Caco-2 (cell line): ENCODE results near the gene BAZ2B. TPM values are rescaled to one million over a fixed set of nuclear protein-coding genes. Genes with fewer than 3 reads are reported as not detected.

Experiments
- BruUV-seq: library from RNA; stranded (reverse); fragments of 400-500 nt; replicated peaks from 2 replicates; lab custom pipeline; 2021; lab: Mats Ljungman, UMichigan
- CTCF ChIA-PET: fragments of 300-600 bp; sonication (Branson Sonifier 250); formaldehyde crosslinking; loops from one replicate; lab custom pipeline; 2022; ENCODE audit warnings: antibody characterized with exemption; lab: Charles Lee
- POLR2A ChIA-PET: fragments of 300-600 bp; sonication (Branson Sonifier 250); formaldehyde crosslinking; loops from one replicate; lab custom pipeline; 2022; ENCODE audit warnings: antibody characterized with exemption; lab: Charles Lee
- DNase-seq, 2 experiments: peaks; one replicate each; pipeline versions ENCODE4 v3.0.0 to v3.0.0-alpha.2; 2020 to 2022
- H3K27me3 ChIP-seq: replicated peaks from 2 replicates; pipeline ENCODE4 v1.6.0; 2011; ENCODE audit warnings: low read length; ENCODE audit not compliant: control insufficient read depth, insufficient read depth
- H3K36me3 ChIP-seq: 2 replicates; pipeline ENCODE4 v1.5.1; 2011; ENCODE audit warnings: low read length; ENCODE audit not compliant: control insufficient read depth, insufficient read depth
- H3K4me1 ChIP-seq: fragments of 250-450 bp; sonication (Bioruptor Pico); 2 replicates; pipeline ENCODE4 v1.5.1; 2020; ENCODE audit warnings: mild to moderate bottlenecking
- H3K4me3 ChIP-seq: 2 replicates; pipeline ENCODE4 v1.5.1; 2011; ENCODE audit warnings: low read depth, mild to moderate bottlenecking, control low read depth, low read length
- H3K9me3 ChIP-seq: fragments of 250-450 bp; sonication (Bioruptor Pico); 2 replicates; pipeline ENCODE4 v1.5.1; 2020; ENCODE audit warnings: mild to moderate bottlenecking, moderate library complexity
- H3K27ac Mint-ChIP-seq: one replicate; pipeline ENCODE4 v1.8.0; 2022; ENCODE audit warnings: mixed read lengths; ENCODE audit not compliant: unreplicated experiment
- H3K27me3 Mint-ChIP-seq: one replicate; pipeline ENCODE4 v1.8.0; 2022; ENCODE audit warnings: mixed read lengths; ENCODE audit not compliant: insufficient read depth, unreplicated experiment
- H3K36me3 Mint-ChIP-seq: one replicate; pipeline ENCODE4 v1.8.0; 2022; ENCODE audit warnings: mild to moderate bottlenecking, mixed read lengths; ENCODE audit not compliant: insufficient read depth, unreplicated experiment
- H3K4me1 Mint-ChIP-seq: one replicate; pipeline ENCODE4 v1.8.0; 2022; ENCODE audit warnings: low read depth, mixed read lengths; ENCODE audit not compliant: unreplicated experiment
- H3K4me3 Mint-ChIP-seq: one replicate; pipeline ENCODE4 v1.8.0; 2022; ENCODE audit warnings: mild to moderate bottlenecking, moderate library complexity, mixed read lengths; ENCODE audit not compliant: unreplicated experiment
- H3K9me3 Mint-ChIP-seq: one replicate; pipeline ENCODE4 v1.8.0; 2022; ENCODE audit warnings: mixed read lengths; ENCODE audit not compliant: unreplicated experiment
- intact Hi-C: fragments of 100-400 bp; cut with micrococcal nuclease; formaldehyde crosslinking; loops from one replicate; pipeline ENCODE4 v1.10.0; 2022; ENCODE audit not compliant: unreplicated experiment
- total RNA-seq: library from RNA; stranded (reverse); gene quantifications from 2 replicates; pipeline ENCODE4 v1.2.3, GENCODE V29; 2022
- TF ChIP-seq, protein P1 (sequence below), 2 experiments: fragments of 200-600 bp in 1 of 2; IDR thresholded peaks; 1 replicate in 1 of 2; 2 replicates in 1 of 2; pipeline versions ENCODE4 v1.5.1 to v1.8.0; 2011 to 2022; ENCODE audit warnings: antibody characterized with exemption in 1 of 2, control low read depth in 1 of 2, inconsistent platforms in 1 of 2, low read depth in 1 of 2, low read length in 1 of 2, mild to moderate bottlenecking in 1 of 2, moderate library complexity in 1 of 2; ENCODE audit not compliant: insufficient read depth in 1 of 2, severe bottlenecking in 1 of 2, unreplicated experiment in 1 of 2

BAZ2B gene
- total RNA-seq, 1 experiment from 2014 or later, result 32.9 TPM

DNA sequence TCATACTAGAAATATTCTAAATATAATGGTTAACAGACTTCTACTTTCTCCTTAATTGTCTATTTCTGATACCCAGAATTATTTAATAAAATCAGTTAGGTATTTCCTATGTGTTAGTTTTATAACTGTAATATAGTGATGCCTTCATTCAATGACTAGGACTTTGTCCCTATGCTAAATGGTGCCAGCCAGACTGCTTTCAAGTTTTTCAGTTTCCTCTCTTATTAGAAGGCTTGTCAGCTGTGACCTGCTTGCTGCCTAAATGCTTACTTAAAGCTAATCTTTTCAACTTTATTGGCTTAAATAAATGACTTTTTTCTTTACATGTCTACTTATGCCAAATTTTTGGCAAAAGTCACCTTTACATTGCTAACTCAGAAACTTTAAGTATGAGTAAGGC is 30.7 kb downstream of the BAZ2B start:
- no peak overlapping the region for H3K4me3 ChIP-seq
- POLR2A ChIA-PET, result no interaction called here
- H3K4me1 ChIP-seq, result peaks cover 1% of the 10 kb centered on the region; the same call in 1 of the 2 replicates
- H3K36me3 ChIP-seq, result no peaks in the 10 kb centered on the region
- H3K4me1 Mint-ChIP-seq, result no peaks in the 10 kb centered on the region
- DNase-seq, result no peak
- H3K4me3 Mint-ChIP-seq, result no peak overlapping the region
- H3K36me3 Mint-ChIP-seq, result peaks cover 9% of the 10 kb centered on the region
- intact Hi-C loops, result no loop called here
- no peaks in the 10 kb centered on the region for H3K9me3 ChIP-seq
- H3K27ac Mint-ChIP-seq, result no peak overlapping the region
- TF ChIP-seq, protein P1, sequence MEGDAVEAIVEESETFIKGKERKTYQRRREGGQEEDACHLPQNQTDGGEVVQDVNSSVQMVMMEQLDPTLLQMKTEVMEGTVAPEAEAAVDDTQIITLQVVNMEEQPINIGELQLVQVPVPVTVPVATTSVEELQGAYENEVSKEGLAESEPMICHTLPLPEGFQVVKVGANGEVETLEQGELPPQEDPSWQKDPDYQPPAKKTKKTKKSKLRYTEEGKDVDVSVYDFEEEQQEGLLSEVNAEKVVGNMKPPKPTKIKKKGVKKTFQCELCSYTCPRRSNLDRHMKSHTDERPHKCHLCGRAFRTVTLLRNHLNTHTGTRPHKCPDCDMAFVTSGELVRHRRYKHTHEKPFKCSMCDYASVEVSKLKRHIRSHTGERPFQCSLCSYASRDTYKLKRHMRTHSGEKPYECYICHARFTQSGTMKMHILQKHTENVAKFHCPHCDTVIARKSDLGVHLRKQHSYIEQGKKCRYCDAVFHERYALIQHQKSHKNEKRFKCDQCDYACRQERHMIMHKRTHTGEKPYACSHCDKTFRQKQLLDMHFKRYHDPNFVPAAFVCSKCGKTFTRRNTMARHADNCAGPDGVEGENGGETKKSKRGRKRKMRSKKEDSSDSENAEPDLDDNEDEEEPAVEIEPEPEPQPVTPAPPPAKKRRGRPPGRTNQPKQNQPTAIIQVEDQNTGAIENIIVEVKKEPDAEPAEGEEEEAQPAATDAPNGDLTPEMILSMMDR (IDR thresholded peaks at IDR 0.05; ENCODE audit: insufficient read depth in 1 of 2, low read depth in 1 of 2, low read length in 1 of 2, severe bottlenecking in 1 of 2, unreplicated experiment in 1 of 2), result no peak
- H3K27me3 ChIP-seq, result no peaks in the 10 kb centered on the region
- H3K9me3 Mint-ChIP-seq, result no peaks in the 10 kb centered on the region
- CTCF ChIA-PET, result no interaction called here
- no TSS peak for BruUV-seq
- H3K27me3 Mint-ChIP-seq, result no peaks in the 10 kb centered on the region

DNA sequence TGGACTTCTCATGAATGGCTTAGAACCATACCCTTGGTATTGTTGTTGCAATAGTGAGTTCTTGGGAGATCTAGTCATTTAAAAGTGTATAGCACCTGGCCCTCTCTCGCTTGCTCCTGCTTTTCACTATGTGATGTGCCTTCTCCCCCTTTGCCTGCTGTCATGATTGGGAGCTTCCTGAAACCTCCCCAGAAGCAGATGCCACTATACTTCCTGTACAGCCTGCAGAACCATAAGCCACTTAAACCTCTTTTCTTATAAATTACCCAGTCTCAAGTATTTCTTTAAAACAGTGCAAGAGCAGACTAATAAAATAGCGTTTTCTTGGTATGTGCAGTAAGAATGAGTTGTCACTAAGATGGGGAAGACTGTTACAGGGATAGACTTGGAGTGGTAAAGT is 31.6 kb downstream of the BAZ2B start:
- H3K36me3 ChIP-seq, result no peaks in the 10 kb centered on the region
- no peaks in the 10 kb centered on the region for H3K27me3 ChIP-seq
- Mint-ChIP-seq H3K4me3 (no peak overlapping the region), H3K9me3 (no peaks in the 10 kb centered on the region), H3K27me3 (no peaks in the 10 kb centered on the region), H3K4me1 (no peaks in the 10 kb centered on the region), H3K36me3 (peaks cover 9% of the 10 kb centered on the region), H3K27ac (no peak overlapping the region)
- BruUV-seq, result no TSS peak
- H3K4me1 ChIP-seq, result no peaks in the 10 kb centered on the region
- TF ChIP-seq, protein P1 (IDR thresholded peaks at IDR 0.05; ENCODE audit: insufficient read depth in 1 of 2, low read depth in 1 of 2, low read length in 1 of 2, severe bottlenecking in 1 of 2, unreplicated experiment in 1 of 2), result no peak
- intact Hi-C loops, result no loop called here
- no peaks in the 10 kb centered on the region for H3K9me3 ChIP-seq
- no peak overlapping the region for H3K4me3 ChIP-seq
- CTCF ChIA-PET, result no interaction called here
- POLR2A ChIA-PET, result no interaction called here
- DNase-seq, result no peak

DNA sequence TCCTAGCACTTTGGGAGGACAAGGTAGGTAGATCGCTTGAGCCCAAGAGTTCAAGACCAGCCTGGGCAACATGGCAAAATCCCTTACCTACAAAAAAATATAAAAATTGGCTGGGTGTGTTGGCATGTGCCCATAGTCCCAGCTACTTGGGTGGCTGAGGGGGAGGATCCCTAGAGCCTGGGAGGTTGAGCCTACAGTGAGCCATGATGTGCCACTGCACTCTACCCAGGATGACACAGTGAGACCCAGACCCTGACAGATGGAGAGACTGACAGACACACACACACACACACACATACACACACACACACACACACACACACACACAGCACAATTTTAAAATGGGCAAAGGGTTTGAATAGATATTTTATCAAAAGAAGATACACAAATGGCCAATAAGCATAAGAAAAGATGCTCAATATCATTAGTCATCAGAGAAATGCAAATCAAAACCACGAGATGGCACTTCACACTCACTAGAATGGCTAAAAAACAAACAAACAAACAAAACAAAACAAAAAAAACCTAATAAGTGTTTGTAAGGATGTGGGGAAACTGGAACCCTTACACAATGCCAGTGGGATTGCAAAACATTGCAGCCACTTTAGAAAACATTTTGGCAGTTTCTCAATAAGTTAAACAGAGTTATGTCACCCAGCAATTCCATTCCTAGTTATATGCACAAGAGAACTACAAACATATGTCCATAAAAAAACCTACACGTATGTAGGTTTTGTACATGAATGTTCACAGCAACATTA is 42.3 kb downstream of the BAZ2B start:
- intact Hi-C loops, result no loop called here
- Histone ChIP-seq H3K4me1 (peaks cover 8% of the 10 kb centered on the region; the same call in 1 of the 2 replicates), H3K9me3 (peaks cover 22% of the 10 kb centered on the region), H3K4me3 (no peak overlapping the region), H3K36me3 (no peaks in the 10 kb centered on the region), H3K27me3 (no peaks in the 10 kb centered on the region)
- Mint-ChIP-seq H3K4me3 (no peak overlapping the region), H3K36me3 (peaks cover 11% of the 10 kb centered on the region), H3K27ac (no peak overlapping the region), H3K4me1 (no peaks in the 10 kb centered on the region), H3K27me3 (no peaks in the 10 kb centered on the region), H3K9me3 (peaks cover 31% of the 10 kb centered on the region)
- no TSS peak for BruUV-seq
- TF ChIP-seq, protein P1 (IDR thresholded peaks at IDR 0.05; ENCODE audit: insufficient read depth in 1 of 2, low read depth in 1 of 2, low read length in 1 of 2, severe bottlenecking in 1 of 2, unreplicated experiment in 1 of 2), result no peak
- CTCF ChIA-PET, result no interaction called here
- no peak for DNase-seq
- POLR2A ChIA-PET, result no interaction called here
